ENCODE data around the gene ACSBG1. TPM values are rescaled to one million over a fixed set of nuclear protein-coding genes. Genes with fewer than 3 reads are reported as not detected.
A peak's percentile ranks its signal among the peaks of the same experiment; 100 is the strongest.

ACSBG1 gene
- total and polyA plus RNA-seq, 4 experiments from 2014 or later, result not detected

DNA sequence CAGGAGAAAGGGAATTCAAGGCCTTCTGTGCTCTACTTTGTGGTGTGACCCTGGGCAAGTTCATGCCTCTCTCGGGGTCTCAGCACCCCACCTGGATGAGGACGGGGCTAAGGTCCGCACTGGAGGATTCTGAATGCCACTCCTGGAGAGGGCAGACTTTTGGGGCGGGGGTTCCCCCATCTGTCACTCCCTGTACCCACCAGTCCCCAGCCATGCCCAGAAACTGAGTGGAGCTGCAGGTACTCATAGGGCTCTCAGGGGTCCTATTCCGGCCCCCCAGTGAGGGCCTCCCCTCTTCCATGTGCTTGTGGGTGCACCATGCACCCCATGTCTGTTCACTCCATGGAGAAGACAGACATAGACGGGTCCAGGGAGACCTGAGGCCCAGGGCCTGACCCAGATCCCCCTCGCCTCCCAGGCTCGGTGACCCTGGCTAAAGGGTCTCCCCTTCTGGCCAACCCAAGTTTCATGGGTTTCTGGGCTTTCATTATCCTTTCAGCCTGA, 26.0 kb downstream of the ACSBG1 start:
- DNase-seq, result no peak
- Mint-ChIP-seq H3K27me3 (peaks cover 3% of the 10 kb centered on the region in 2 donors), H3K4me1 (no peaks in the 10 kb centered on the region), H3K27ac (no peak overlapping the region), H3K36me3 (no peaks in the 10 kb centered on the region), H3K4me3 (no peak overlapping the region), H3K9me3 (no peaks in the 10 kb centered on the region)
- POLR2A ChIA-PET (ENCODE audit: partially characterized antibody), result no interaction called here
- Histone ChIP-seq H3K4me3 (ENCODE audit: low read length in 2 of 2) (no peak overlapping the region), H3K4me1 (ENCODE audit: insufficient read depth, low read length) (no peaks in the 10 kb centered on the region), H3K36me3 (ENCODE audit: insufficient read depth, low read length) (no peaks in the 10 kb centered on the region), H3K27me3 (ENCODE audit: insufficient read depth, low read length) (no peaks in the 10 kb centered on the region), H3K27ac (ENCODE audit: low read depth, low read length) (no peak overlapping the region), H3K9me3 (ENCODE audit: control insufficient read depth in 1 of 2, low read length in 2 of 2) (no peaks in the 10 kb centered on the region)
- CTCF ChIA-PET (ENCODE audit: partially characterized antibody), result no interaction called here
- intact Hi-C loops (cut with micrococcal nuclease), result no loop called here

DNA sequence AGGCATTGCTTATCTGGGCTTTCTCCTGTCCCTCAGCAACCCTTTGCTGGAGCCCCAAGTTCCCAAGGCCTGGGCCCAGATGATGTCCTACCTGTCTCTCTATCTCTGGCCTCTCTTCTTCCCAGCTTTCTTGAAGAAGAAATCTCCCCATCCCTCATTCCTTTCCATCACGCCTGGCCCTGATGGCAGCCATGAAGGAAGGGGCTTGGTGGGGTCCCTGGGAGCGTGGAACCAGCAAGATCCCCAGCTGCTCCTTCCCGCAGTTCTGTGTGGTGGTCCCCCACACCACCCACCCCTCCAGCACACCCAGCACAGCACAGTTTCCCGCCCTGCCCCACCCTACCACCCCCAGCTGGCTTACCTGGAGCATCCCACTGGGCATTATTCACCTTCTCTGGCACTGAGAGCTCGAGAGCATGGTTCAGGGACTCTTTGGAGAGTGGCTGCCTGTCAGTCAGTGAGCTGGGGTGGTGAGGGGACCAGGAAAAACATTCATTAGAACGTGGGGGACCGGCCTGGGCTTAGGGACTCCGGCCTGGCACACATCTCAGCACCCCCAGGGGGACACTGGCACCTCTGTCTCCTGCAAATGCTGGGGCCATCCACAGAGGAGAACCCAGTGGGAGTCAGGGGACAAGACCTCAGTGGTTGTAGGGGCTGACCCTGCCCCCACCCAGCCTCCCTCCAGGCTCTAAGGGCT, 26.6 kb downstream of the ACSBG1 start:
- no peaks in the 10 kb centered on the region for H3K36me3 ChIP-seq (ENCODE audit: insufficient read depth, low read length)
- no peaks in the 10 kb centered on the region for H3K4me1 Mint-ChIP-seq
- no peak overlapping the region for H3K4me3 ChIP-seq (ENCODE audit: low read length in 2 of 2)
- intact Hi-C loops (cut with micrococcal nuclease), result no loop called here
- no peaks in the 10 kb centered on the region for H3K36me3 Mint-ChIP-seq
- no peaks in the 10 kb centered on the region for H3K4me1 ChIP-seq (ENCODE audit: insufficient read depth, low read length)
- H3K27ac Mint-ChIP-seq, result peak overlapping the region in 1 of 7 donors; percentile 55
- ChIA-PET CTCF (ENCODE audit: partially characterized antibody) (no interaction called here), POLR2A (ENCODE audit: partially characterized antibody) (no interaction called here)
- no peak overlapping the region for H3K27ac ChIP-seq (ENCODE audit: low read depth, low read length)
- H3K27me3 Mint-ChIP-seq, result no peaks in the 10 kb centered on the region
- H3K4me3 Mint-ChIP-seq, result no peak overlapping the region
- H3K9me3 Mint-ChIP-seq, result no peaks in the 10 kb centered on the region
- H3K9me3 ChIP-seq (ENCODE audit: control insufficient read depth in 1 of 2, low read length in 2 of 2), result no peaks in the 10 kb centered on the region
- DNase-seq, result no peak
- H3K27me3 ChIP-seq (ENCODE audit: insufficient read depth, low read length), result no peaks in the 10 kb centered on the region

DNA sequence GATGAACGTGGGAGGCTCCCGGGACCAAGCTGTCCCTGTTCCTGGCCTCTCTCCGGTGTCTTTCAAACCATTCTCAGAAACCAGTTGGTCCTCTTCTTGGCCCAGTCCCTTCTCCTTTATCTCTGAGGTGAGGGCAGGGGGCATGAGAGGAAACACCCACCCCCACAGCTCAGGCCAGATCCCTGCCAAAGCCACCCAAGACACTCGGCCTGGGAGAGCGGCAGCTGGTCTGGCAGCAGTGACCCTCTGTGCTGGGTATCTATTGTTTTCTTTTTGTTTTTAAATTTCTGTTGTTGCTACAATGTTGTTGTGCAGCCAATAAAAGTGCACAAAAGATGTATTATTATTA, 27.3 kb downstream of the ACSBG1 start:
- Mint-ChIP-seq H3K4me3 (no peak overlapping the region), H3K27me3 (no peaks in the 10 kb centered on the region), H3K27ac (no peak overlapping the region), H3K4me1 (no peaks in the 10 kb centered on the region), H3K36me3 (no peaks in the 10 kb centered on the region), H3K9me3 (no peaks in the 10 kb centered on the region)
- no peak for DNase-seq
- no peaks in the 10 kb centered on the region for H3K4me1 ChIP-seq (ENCODE audit: insufficient read depth, low read length)
- ChIA-PET CTCF (ENCODE audit: partially characterized antibody) (interaction anchor here (2.9 kb wide), 1 partner anchor 11 kb away, joined by 26 read pairs; no protein-coding TSS in a partner anchor), POLR2A (ENCODE audit: partially characterized antibody) (no interaction called here)
- H3K4me3 ChIP-seq (ENCODE audit: low read length in 2 of 2), result no peak overlapping the region
- no peaks in the 10 kb centered on the region for H3K36me3 ChIP-seq (ENCODE audit: insufficient read depth, low read length)
- no peaks in the 10 kb centered on the region for H3K9me3 ChIP-seq (ENCODE audit: control insufficient read depth in 1 of 2, low read length in 2 of 2)
- intact Hi-C loops (cut with micrococcal nuclease), result no loop called here
- H3K27me3 ChIP-seq (ENCODE audit: insufficient read depth, low read length), result no peaks in the 10 kb centered on the region
- H3K27ac ChIP-seq (ENCODE audit: low read depth, low read length), result no peak overlapping the region

DNA sequence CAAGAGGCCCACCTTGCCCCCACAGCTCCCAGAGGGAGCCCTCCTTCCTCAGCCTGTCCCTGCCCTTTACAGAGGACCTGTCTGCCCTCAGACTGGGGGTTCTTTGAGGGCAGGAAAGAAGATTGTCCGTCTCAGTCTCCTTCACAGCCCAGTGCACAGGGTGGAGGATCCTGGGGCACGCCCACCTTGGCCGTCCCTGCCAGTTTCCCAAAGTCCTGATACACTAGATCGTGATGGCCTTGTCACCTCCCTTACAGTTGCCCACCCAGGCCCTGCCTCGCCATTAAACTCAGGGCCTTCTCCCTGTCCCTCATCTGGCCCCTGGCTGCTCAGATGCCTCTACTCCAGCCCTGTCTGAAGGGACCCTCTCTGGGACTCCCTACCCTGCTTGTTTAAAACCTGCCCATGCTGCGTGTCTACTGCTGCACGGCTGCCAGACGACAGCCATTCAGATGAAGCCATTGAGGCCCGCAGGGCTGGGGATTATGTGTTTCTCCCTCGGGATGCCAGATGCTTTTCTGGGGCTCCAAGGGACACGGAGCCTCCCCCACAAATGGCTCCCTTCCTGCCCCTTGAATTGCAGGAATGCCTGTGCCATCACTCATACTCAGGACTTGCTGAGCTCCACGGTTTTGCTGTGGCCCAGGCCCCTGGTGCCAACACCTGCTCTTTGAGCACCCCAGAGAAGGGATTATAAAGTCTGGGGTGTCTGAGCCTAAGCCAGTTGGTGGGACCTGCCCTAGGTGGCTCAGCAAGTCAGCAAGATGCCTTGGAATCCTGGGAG, 27.8 kb downstream of the ACSBG1 start:
- intact Hi-C loops (cut with micrococcal nuclease), result no loop called here
- H3K4me3 ChIP-seq (ENCODE audit: low read length in 2 of 2), result no peak overlapping the region
- CTCF ChIA-PET (ENCODE audit: partially characterized antibody), result interaction anchor here (2.9 kb wide), 1 partner anchor 11 kb away, joined by 26 read pairs; no protein-coding TSS in a partner anchor
- Mint-ChIP-seq H3K27ac (no peak overlapping the region), H3K27me3 (no peaks in the 10 kb centered on the region), H3K9me3 (no peaks in the 10 kb centered on the region), H3K4me3 (no peak overlapping the region), H3K4me1 (no peaks in the 10 kb centered on the region), H3K36me3 (no peaks in the 10 kb centered on the region)
- H3K4me1 ChIP-seq (ENCODE audit: insufficient read depth, low read length), result no peaks in the 10 kb centered on the region
- no peaks in the 10 kb centered on the region for H3K36me3 ChIP-seq (ENCODE audit: insufficient read depth, low read length)
- H3K9me3 ChIP-seq (ENCODE audit: control insufficient read depth in 1 of 2, low read length in 2 of 2), result no peaks in the 10 kb centered on the region
- DNase-seq, result no peak
- H3K27ac ChIP-seq (ENCODE audit: low read depth, low read length), result no peak overlapping the region
- POLR2A ChIA-PET (ENCODE audit: partially characterized antibody), result no interaction called here
- no peaks in the 10 kb centered on the region for H3K27me3 ChIP-seq (ENCODE audit: insufficient read depth, low read length)

DNA sequence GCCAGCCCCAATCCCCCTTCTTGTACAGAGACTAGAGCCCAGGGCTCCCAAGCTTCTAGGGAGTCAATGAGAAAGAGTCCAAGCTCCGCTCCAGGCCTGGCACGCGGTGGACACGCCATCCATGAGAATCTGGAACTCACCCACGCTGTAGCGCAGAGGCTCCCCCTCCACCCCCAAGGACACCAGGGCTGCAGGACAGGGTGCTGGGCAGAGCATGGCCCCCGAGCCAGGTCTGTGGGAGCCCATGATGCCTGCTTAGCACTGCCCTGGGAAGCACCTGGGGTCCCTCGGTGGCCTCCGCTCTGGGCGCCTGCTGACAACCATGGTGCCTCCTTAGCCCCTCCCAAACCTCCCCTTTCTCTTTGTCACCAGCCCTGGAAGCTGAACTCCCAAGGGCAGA, 28.5 kb downstream of the ACSBG1 start:
- Mint-ChIP-seq H3K27ac (no peak overlapping the region), H3K9me3 (no peaks in the 10 kb centered on the region), H3K4me1 (no peaks in the 10 kb centered on the region), H3K27me3 (no peaks in the 10 kb centered on the region), H3K36me3 (no peaks in the 10 kb centered on the region), H3K4me3 (no peak overlapping the region)
- no peaks in the 10 kb centered on the region for H3K27me3 ChIP-seq (ENCODE audit: insufficient read depth, low read length)
- no peaks in the 10 kb centered on the region for H3K9me3 ChIP-seq (ENCODE audit: control insufficient read depth in 1 of 2, low read length in 2 of 2)
- ChIA-PET CTCF (ENCODE audit: partially characterized antibody) (interaction anchor here (1.5 to 2.9 kb wide), 2 partner anchors 10 to 97 kb away, joined by 7 to 26 read pairs; no protein-coding TSS in a partner anchor), POLR2A (ENCODE audit: partially characterized antibody) (no interaction called here)
- intact Hi-C loops (cut with micrococcal nuclease), result no loop called here
- no peak overlapping the region for H3K4me3 ChIP-seq (ENCODE audit: low read length in 2 of 2)
- no peaks in the 10 kb centered on the region for H3K4me1 ChIP-seq (ENCODE audit: insufficient read depth, low read length)
- no peak for DNase-seq
- no peaks in the 10 kb centered on the region for H3K36me3 ChIP-seq (ENCODE audit: insufficient read depth, low read length)
- H3K27ac ChIP-seq (ENCODE audit: low read depth, low read length), result no peak overlapping the region

DNA sequence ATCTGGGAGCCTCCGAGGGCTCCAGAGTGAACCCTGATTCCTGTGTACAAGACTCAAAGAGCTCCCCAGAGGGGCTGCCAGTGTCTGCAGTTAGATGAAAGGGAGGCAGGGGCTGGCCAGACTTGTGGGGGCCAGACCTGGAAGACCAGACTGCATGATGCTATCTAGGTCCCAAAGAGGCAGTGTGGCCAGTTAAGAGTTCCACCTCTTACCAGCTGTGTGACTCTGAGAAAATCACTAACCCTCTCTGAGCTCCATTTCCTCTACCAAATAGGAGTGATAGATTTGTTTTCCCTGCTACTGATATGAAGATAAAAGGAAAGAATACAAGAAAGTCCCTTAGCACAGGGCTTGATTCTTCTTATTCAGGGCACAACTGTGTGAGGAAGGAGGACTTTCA, 29.0 kb downstream of the ACSBG1 start:
- Histone ChIP-seq H3K36me3 (ENCODE audit: insufficient read depth, low read length) (no peaks in the 10 kb centered on the region), H3K4me3 (ENCODE audit: low read length in 2 of 2) (no peak overlapping the region), H3K27ac (ENCODE audit: low read depth, low read length) (no peak overlapping the region), H3K9me3 (ENCODE audit: control insufficient read depth in 1 of 2, low read length in 2 of 2) (no peaks in the 10 kb centered on the region), H3K4me1 (ENCODE audit: insufficient read depth, low read length) (no peaks in the 10 kb centered on the region), H3K27me3 (ENCODE audit: insufficient read depth, low read length) (no peaks in the 10 kb centered on the region)
- CTCF ChIA-PET (ENCODE audit: partially characterized antibody), result interaction anchor here (1.5 to 2.9 kb wide), 2 partner anchors 10 to 97 kb away, joined by 7 to 26 read pairs; no protein-coding TSS in a partner anchor
- Mint-ChIP-seq H3K36me3 (no peaks in the 10 kb centered on the region), H3K4me3 (no peak overlapping the region), H3K9me3 (no peaks in the 10 kb centered on the region), H3K27ac (no peak overlapping the region), H3K4me1 (no peaks in the 10 kb centered on the region), H3K27me3 (no peaks in the 10 kb centered on the region)
- POLR2A ChIA-PET (ENCODE audit: partially characterized antibody), result no interaction called here
- DNase-seq, result no peak
- intact Hi-C loops (cut with micrococcal nuclease), result no loop called here
